Purkinje cell (primary cell): ENCODE measurements around the gene RACK1. TPM values are rescaled to one million over a fixed set of nuclear protein-coding genes. Genes with fewer than 3 reads are reported as not detected.

Source experiments
- polyA plus RNA-seq: library from polyadenylated mRNA; unstranded; fragments of >200 nt; fragmentation: Nextera tagmentation; gene quantifications from 2 replicates; pipeline ENCODE4 v1.2.1, GENCODE V29; 2014

RACK1 gene
- 399 and 404 TPM in 2 replicates for polyA plus RNA-seq

DNA sequence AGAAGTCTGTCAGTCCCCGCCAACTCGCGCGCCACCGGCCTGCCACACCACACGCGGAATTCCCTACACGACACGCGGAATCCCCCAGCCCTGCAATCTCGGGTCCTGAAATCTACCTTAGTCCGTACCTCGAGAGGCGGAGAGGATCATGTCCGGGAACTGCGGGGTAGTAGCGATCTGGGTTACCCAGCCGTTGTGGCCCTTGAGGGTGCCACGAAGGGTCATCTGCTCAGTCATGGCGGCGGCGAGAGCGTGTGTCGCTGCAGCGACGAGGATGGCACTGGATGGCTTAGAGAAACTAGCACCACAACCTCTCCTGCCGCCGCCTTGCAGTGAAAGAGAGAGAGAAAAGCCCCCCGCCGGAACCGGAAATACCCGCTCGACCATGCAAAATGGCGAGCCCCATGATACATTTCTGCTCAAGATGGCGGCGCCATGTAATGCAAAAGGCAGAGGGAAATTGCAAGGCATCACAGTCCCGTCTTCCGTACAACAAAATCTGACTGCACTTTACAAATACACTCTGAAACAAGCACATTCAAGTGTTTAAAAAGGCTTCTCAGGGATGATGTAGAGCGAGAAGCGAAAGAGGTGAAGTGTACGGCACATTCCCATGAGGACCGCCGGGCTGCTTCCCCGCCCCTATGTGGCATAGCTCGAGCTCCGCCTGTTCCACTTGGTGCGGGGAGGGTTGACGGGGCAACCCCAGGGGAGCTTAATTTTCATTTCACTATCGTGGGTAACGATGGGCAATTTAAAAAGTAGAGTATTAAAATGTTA lies at the start of gene RACK1:
TSS of gene RACK1 (minus strand) at position 343 of the 780 bp plus-strand sequence. CDS start at position 237, 106 bp downstream.

DNA sequence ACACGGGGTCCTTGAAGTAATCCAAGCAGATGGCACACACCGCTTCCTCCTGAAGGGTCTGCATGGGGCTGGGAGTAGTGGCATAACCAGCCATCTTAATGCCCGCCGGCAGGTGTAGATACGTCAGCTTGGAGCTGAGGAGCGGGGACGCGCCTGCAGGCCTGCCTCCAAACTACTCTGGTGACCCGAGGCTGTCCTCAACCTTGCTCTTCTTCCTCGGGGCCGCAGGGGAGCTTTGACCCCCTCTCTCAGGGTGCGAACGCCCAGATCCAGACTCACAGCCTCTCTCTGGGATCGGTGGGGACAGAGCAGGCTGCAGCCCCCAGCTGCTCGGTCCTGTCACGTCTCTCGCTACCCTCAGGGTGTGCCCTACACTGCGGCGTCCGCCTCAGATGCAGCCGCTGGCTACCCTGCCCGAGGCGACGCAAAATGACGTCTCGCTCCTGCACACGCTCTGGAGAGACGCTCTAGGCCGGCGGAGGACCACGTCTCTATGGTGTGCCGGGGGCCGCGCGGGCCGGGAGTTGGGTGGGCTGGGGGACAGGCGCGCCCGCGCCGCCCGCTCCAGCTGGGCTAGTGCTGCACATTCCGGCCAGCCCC lies 17.1 kb upstream of the RACK1 start, which contains the start of gene TRIM52:
TSS of gene TRIM52 (minus strand) at position 424 of the 600 bp plus-strand sequence. CDS start at position 94, 330 bp downstream.

DNA sequence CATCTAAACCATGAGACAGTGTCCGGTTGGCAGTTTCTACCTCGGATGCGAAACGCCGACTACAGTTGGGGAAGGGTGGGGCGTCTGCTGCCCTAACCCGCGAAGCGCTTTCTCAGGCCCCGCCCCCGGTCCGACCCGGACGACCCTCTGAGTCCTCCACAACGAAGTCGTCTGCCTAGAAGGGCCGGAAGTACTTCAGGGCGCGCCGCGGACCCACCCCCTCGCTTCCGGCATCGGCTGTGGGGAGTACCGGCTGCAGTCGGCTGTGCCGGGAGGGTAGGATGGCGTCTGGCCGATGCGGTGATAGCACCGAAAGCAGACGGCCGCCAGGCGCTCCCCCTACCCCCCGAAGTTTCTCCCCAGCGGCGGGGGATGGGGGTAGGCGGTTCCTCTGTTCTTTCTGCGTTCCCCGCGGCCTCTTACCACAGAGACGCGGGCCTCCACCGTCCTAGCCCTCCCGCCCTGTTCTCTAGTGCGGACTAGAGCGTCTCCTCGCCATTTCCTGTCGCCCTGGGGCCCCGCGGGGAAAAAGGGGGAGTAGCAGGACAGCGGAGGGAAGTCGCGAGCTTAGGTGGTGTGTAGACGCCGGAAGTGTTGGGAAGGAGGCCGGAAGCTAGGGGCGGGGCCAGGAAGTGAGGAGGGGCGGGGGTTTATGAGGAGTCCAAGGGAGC lies 20.5 kb downstream of the RACK1 start, which contains the start of gene TRIM41:
TSS of gene TRIM41 (plus strand) at position 224 of the 671 bp plus-strand sequence. CDS start 719 bp downstream, outside the sequence.

DNA sequence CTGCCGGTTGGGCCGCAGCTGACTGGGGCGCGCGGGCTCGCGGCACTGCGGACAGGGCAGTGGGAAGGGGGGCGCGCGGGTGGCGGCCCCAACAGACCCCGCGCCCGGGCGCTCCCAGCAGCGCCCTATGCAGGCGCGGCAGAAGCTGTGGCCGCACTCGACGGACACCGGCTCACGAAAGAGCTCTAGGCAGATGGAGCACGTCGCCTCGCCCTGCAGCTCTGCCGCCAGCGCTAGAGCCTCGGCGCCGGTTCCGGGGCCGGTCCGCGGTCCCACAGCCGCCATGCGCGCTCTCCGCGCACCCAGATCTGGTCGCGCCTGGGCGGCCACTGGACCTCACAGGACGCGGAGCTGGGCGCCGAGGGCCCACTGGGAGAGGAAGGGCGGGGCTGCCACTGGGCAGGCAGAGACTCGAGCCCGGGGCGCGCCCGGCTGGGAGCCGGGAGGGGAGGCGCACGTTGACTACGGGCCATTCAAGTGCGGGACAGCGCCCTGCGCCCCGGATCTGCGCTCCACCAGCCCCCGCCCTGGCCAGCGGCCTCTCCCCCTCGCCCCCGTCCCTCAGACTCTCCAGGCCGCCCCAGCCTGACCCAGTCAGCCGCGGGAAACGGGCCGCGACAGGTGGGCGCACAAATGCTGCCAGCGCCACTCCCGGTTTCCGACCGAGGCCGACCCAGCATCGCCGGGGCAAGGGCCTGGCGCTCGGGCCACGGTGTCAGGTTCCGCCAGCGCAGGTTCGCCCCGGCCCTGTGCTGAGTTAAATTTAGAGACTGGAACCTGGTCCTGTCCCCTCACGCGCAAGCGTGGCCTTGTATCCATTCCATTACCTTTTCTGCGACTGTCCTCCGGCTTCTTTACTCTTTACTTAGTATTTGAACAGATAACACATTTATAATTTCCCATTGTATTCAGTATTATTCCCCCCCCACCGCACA lies 38.6 kb downstream of the RACK1 start, which contains the start of gene TRIM7:
TSS of gene TRIM7 (minus strand) at position 371 of the 935 bp plus-strand sequence. CDS start at position 285, 86 bp downstream.

Other genes with a start within 250 kb of the RACK1 start
- gene BTNL9, start 203.6 kb downstream of the RACK1 start, polyA plus RNA-seq, result not detected in 2 replicates
- gene OR2V1, start 112.7 kb downstream of the RACK1 start, polyA plus RNA-seq, result not detected in 2 replicates
- not detected in 2 replicates for gene OR2V2, start 96.3 kb downstream of the RACK1 start, polyA plus RNA-seq
- 0.35 TPM in 1 of 2 replicates, not detected in the other for gene TRIM7, start 38.7 kb downstream of the RACK1 start, polyA plus RNA-seq
- 2.4 and 3.1 TPM in 2 replicates for gene TRIM41, start 20.6 kb downstream of the RACK1 start, polyA plus RNA-seq
- 13.8 and 17.9 TPM in 2 replicates for gene TRIM52, start 17.2 kb upstream of the RACK1 start, polyA plus RNA-seq
- gene OR4F3, start 123.4 kb upstream of the RACK1 start, polyA plus RNA-seq, result not detected in 2 replicates